Measurements from ENCODE around the gene ERBB4. TPM values are rescaled to one million over a fixed set of nuclear protein-coding genes. Genes with fewer than 3 reads are reported as not detected.

The ERBB4 gene
- total RNA-seq, 1 donor from 2014 or later: 8.3 TPM

DNA sequence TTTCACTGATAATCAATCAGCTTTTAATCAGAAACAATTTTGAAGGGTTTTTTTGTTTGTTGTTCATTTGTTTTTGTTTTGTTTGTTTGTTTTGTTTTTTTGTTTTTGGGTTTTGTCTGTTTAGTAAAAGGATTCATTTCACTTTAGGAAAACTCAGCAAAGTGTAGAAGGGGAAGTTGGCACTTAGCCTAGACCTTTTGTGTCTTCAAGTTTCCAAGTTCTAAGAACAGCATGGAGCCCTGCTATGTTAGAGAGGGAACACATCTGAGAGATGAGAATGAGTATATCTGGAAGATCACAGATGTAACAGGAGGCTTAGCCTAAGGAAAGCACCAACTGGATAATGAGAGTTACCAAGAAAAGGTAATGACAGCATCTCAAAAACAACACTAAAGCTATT lies 501.5 kb downstream of the ERBB4 start:
- intact Hi-C loops (cut with micrococcal nuclease): no loop called here

DNA sequence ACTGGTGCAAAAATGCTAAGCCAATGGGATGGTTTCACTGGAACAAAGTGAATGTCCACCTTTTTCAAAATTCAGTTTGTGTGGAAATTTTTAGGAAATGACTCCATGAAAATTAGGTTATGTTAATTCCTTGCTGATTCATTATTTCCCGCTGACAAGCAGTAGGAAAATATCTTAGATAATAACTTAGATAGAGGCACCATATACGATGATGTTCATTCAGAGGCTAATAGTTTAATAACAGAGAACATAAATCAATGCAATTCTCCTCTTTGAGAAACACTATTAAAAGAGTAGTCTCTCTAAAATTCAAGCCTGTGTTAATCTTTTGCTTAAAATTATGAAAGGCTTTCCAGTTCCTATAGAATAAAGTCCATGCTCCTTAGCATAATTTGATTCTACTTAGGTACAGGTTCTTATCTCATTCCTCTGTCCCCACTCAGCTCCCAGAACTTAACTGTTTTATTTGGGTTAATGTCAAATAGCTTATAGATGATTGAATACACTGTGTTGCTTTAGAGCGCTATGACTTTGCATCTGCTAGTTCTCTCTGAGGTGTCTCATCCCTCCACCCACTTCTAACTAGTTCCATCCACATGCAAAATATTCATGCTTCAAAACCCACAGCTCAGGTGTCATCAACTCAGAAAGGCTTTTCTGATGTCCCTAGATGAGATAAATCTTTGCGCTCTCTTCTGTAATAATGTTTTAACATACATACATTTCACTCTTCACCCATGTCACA lies 503.6 kb downstream of the ERBB4 start:
- Histone ChIP-seq H3K36me3 (no peaks in the 10 kb centered on the region), H3K4me1 (no peaks in the 10 kb centered on the region), H3K27me3 (ENCODE audit: low read depth) (no peaks in the 10 kb centered on the region), H3K27ac (replicated peaks) (no peak overlapping the region), H3K4me3 (no peak overlapping the region), H3K9me3 (replicated peaks) (no peaks in the 10 kb centered on the region)
- no peak for DNase-seq
- TF ChIP-seq, protein P1, sequence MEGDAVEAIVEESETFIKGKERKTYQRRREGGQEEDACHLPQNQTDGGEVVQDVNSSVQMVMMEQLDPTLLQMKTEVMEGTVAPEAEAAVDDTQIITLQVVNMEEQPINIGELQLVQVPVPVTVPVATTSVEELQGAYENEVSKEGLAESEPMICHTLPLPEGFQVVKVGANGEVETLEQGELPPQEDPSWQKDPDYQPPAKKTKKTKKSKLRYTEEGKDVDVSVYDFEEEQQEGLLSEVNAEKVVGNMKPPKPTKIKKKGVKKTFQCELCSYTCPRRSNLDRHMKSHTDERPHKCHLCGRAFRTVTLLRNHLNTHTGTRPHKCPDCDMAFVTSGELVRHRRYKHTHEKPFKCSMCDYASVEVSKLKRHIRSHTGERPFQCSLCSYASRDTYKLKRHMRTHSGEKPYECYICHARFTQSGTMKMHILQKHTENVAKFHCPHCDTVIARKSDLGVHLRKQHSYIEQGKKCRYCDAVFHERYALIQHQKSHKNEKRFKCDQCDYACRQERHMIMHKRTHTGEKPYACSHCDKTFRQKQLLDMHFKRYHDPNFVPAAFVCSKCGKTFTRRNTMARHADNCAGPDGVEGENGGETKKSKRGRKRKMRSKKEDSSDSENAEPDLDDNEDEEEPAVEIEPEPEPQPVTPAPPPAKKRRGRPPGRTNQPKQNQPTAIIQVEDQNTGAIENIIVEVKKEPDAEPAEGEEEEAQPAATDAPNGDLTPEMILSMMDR (IDR thresholded peaks at IDR 0.05; ENCODE audit: borderline replicate concordance): no peak
- intact Hi-C loops (cut with micrococcal nuclease): no loop called here

More for the DNA sequence above, 501.5 kb downstream of the ERBB4 start:
- Histone ChIP-seq H3K4me1 (no peaks in the 10 kb centered on the region), H3K36me3 (no peaks in the 10 kb centered on the region), H3K4me3 (no peak overlapping the region), H3K9me3 (replicated peaks) (no peaks in the 10 kb centered on the region), H3K27me3 (ENCODE audit: low read depth) (no peaks in the 10 kb centered on the region), H3K27ac (replicated peaks) (no peak overlapping the region)
- TF ChIP-seq, protein P1 (IDR thresholded peaks at IDR 0.05; ENCODE audit: borderline replicate concordance): no peak
- no peak for DNase-seq

DNA sequence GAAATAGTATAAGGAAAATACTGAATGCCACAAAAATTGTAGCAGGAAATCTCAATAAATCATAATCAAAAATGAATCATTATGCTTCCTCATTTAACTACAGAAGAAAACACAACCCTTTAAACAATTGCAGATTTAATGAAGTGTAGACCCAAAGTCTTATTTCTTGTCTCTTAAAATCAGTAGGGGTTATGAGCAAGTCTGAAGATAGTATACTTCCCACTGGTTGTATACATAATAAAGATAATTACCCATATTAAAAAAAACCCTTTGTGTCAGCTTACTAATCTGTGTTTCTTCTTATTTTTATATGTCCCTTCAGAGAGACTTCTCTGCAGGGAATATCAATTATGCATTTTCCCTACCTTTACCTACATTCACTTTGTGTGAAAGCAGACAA lies 504.7 kb downstream of the ERBB4 start:
- Histone ChIP-seq H3K4me3 (no peak overlapping the region), H3K27me3 (ENCODE audit: low read depth) (no peaks in the 10 kb centered on the region), H3K36me3 (no peaks in the 10 kb centered on the region), H3K9me3 (replicated peaks) (no peaks in the 10 kb centered on the region), H3K27ac (replicated peaks) (no peak overlapping the region), H3K4me1 (no peaks in the 10 kb centered on the region)
- intact Hi-C loops (cut with micrococcal nuclease): no loop called here
- DNase-seq: no peak
- TF ChIP-seq, protein P1 (IDR thresholded peaks at IDR 0.05; ENCODE audit: borderline replicate concordance): no peak

DNA sequence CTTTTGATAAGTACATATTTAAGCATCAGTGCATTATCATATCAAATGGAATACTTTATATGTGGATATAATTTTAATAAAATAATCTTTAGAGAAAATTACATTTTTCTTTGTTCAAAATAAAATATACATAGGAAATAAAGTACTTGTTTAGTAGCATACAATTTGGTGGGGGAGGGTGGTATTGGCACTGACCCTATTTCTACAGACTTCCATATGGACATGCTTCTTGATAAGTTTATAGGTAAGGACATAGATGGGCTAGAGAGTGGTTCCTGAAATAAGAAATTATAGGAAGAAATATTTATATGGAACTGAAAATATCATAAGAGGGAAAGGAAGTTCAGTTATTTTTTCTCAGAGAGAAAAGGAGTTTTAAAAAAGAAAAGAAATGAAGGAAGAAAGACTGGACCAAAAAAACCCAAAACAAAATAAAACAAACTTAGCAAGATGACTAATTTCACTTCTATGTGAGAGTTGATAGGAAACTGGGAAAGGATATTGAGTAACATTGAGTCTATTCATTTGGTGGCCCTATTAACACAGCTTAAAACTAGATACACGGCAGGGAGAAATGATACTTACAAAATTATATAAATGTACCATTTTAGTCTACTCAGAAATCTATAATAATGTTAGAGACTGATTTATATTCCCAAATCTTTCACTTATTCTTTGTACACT lies 505.9 kb downstream of the ERBB4 start:
- Histone ChIP-seq H3K4me1 (no peaks in the 10 kb centered on the region), H3K27me3 (ENCODE audit: low read depth) (no peaks in the 10 kb centered on the region), H3K4me3 (no peak overlapping the region), H3K27ac (replicated peaks) (no peak overlapping the region), H3K36me3 (no peaks in the 10 kb centered on the region), H3K9me3 (replicated peaks) (no peaks in the 10 kb centered on the region)
- intact Hi-C loops (cut with micrococcal nuclease): no loop called here
- DNase-seq: no peak
- TF ChIP-seq, protein P1 (IDR thresholded peaks at IDR 0.05; ENCODE audit: borderline replicate concordance): no peak

DNA sequence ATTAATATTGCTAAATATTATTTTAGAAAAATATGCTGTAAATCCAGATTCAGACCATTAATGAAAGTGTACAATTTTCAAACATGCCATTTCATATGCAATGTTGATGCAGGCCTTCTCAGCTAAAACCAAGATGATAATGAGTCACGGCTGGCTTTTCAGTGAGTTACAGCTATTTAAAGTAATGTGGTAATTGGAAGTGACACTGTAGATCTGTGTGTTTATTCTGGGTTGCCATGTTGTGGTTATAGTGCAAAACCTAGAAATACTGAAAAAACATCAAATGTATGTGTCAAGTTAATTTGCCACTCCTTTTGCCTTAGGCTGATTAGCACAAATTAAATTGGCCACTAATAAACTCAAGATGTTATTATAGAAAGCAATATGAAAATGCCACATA lies 506.6 kb downstream of the ERBB4 start:
- TF ChIP-seq, protein P1 (IDR thresholded peaks at IDR 0.05; ENCODE audit: borderline replicate concordance): no peak
- no peak overlapping the region for H3K4me3 ChIP-seq
- no peak for DNase-seq
- intact Hi-C loops (cut with micrococcal nuclease): no loop called here
- no peak overlapping the region for H3K27ac ChIP-seq (replicated peaks)
- H3K36me3 ChIP-seq: no peaks in the 10 kb centered on the region
- H3K4me1 ChIP-seq: no peaks in the 10 kb centered on the region
- no peaks in the 10 kb centered on the region for H3K9me3 ChIP-seq (replicated peaks)
- H3K27me3 ChIP-seq (ENCODE audit: low read depth): no peaks in the 10 kb centered on the region
